GM19467 (cell line): Measurements from ENCODE around the gene PRKCI.
"Not testable (repeated sequence)": the region's sequence is repeated elsewhere in the genome, so short reads cannot be mapped to it uniquely, and the experiment has no call there.

ENCODE experiments used
- ATAC-seq: cut with Tn5 transposase; IDR thresholded peaks from one replicate; pipeline ENCODE4 v1.9.1; 2021; ENCODE audit warnings: mild to moderate bottlenecking, moderate library complexity; ENCODE audit not compliant: unreplicated experiment

The PRKCI gene

DNA sequence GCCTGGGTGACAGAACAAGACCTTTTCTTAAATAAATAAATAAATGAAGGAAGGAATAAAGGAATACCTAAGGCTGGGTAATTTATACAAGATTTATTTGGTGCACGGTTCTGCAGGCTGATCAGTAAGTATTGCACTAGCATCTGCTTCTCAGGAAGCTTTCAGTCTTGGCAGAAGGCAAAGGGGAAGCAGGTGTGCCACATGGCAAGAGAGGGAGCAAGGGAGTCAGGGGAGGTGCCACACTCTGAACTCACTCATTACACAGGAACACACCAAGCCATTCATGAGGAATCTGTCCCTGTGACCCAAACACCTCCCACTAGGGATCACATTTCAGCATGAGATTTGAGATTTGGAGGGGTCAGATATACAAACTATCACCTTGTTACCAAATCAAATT, 56.4 kb downstream of the PRKCI start:
- ATAC-seq: no peak

- no peak for ATAC-seq
Observed at GRCh38 chr3:170290194-170290593, 68.0 kb downstream of the PRKCI start.

DNA sequence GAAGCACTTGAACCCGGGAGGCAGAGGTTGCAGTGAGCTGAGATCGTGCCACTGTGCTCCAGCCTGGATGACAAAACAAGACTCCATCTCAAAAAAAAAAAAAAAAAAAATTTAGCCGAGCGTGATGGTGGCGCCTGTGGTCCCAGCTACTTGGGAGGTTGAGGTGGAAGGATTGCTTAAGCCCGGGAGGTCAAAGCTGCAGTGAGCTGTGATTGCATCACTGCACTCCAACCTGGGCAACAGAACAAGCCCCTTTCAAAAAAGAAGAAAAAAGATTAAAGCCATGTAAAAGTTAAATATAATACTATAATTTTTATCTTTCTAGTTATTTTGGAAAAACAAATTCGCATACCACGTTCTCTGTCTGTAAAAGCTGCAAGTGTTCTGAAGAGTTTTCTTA, 73.4 kb downstream of the PRKCI start:
- ATAC-seq: no peak

DNA sequence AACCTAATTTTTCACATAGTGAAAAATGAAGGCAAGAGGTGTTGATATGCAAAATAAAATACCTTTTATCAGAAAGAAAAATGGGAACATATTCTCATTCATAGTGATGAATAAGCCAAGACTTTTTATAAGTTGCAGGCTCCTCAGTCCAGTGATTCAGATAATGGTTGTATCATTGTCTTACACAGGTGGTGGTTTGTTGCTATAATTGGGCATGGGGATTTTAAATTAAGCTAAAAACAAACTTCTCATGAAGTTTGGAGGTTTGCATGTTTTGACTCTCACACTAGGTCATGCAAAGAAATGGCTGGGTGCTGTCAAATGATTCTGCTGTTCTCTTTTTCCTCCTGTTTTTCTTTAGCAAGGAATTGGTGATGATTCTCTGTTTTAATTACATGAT, 74.5 kb downstream of the PRKCI start:
- ATAC-seq: no peak

DNA sequence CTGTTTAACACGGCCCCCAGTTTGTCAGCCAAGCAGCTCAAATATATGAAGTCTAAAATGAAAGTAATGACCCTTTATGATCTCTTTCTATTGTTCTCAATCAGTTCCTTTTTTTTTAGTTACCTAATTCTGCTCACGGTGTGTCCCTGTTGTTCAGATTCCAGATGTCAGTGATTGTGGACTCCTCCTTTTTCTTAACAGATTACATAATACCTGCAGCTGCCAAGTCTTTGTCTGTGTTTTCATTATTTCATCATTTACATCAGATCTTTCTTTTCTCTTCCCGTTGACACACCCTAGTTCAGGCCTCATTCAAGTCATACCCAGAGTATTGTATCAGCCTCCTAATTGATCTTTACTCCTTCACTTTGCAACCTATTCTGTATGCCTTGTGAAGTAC, 79.2 kb downstream of the PRKCI start:
- ATAC-seq: no peak

DNA sequence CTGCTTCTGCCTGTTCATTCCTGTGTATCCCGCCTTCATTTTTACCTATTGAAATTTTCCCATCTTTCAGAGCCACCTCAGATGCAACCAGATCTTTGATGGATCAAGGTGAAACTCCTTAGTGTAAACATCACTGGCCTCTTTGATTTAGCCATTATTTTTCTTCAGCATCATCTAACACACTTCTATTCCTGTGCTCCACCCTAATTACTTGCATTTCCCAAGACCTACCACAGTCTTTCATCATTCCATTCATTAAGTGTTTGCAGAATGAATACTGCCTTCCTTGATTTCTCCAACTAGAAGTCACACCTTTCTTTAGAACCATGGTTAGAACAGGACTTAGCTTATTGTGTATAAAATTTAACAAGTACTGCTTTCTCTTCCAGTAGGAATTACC, 79.8 kb downstream of the PRKCI start:
- no peak for ATAC-seq

DNA sequence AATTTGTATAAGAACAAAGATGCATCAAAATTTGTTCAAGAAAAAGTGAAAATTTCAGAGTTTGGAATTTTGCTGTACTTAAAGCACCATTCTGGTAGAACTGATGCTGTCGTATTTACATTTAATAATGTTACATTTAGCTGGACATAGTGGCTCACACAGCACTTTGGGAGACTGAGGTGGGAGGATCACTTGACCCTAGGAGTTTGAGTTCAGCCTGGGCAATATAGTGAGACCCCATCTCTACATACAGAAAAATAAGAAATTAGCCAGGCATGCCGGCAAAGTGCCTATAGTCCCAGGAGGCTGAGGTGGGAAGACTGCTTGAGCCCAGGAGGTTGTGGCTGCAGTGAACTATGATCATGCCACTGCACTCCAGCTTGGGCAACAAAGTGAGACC, 83.8 kb downstream of the PRKCI start:
- ATAC-seq: no peak

DNA sequence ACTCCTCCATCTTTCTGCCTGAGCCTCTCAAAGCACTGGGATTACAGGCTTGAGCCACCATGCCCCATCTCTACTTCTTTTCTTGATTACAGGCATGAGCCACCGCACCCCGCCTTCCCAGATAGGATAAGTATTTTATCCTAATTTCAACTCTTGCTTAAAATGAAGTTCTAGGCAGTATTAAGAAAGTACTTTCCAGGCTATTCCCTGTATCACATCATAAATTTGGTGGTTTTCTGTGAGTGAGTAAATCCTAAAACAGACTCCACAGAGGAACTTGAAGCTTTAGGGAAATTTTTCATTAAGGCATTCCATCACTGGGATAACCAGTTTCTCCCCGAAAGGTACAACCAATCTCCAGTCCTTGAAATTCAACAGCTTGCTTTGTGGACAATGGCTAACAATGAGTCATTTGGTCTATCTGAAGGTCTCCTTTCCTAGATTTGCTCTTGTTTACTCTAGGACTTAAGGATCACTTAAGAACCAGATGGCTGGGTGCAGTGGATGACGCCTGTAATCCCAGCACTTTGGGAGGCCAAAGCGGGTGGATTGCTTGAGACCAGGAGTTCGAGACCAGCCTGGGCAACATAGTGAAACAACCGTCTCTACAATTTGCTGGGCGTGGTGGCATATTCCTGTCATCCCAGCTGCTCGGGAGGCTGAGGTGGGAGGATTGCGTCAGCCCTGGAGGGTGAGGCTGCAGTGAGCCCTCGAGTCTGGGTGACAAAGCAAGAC, 85.6 kb downstream of the PRKCI start:
- ATAC-seq: no peak

DNA sequence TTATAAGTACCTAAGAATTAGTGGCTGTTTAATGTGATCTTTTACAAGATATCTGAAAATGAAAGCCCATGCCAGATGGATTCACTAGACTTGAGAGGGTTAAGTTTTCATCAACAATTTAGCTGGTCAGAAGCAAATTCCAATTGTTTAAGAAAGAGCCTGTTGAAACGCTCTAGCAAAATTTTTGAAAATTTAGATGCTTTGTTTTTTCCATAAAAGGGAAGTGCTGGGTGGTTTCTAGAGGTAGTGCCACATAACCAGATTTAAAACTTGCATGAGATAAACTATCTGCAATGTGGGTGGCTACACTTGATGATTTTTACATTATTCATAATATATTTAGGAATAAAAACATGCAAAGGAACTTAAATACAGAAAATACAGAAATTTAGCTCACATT, 86.8 kb downstream of the PRKCI start:
- no peak for ATAC-seq

DNA sequence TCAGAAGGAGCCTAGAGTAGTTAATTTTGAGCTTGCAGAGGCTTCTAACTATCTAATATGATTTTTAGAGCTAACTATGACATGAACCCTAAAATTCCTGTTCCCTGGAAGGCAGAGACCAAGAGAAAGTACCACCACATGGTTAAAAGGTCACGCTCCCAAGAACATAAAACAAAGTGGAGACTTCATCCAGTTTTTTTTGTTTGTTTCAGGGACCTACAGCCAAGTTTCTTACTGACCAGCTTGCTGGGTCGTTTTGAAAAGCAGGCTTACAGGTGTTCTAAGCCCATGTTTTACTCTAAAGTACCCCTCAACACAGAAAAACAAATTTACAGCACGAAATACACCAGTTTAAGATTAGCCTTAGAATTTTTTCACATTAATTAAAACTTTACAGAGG, 95.7 kb downstream of the PRKCI start:
- ATAC-seq: no peak

GRCh38 chr3:170320461-170321121, 98.4 kb downstream of the PRKCI start:
- no peak for ATAC-seq

- no peak for ATAC-seq
Observed at GRCh38 chr3:170321321-170322034, 99.3 kb downstream of the PRKCI start.

GRCh38 chr3:170322566-170323269, 100.5 kb downstream of the PRKCI start:
- no peak for ATAC-seq

GRCh38 chr3:170323331-170323730, 101.1 kb downstream of the PRKCI start:
- ATAC-seq: no peak

- ATAC-seq: no peak
Observed at GRCh38 chr3:170324962-170325361, 102.7 kb downstream of the PRKCI start.

DNA sequence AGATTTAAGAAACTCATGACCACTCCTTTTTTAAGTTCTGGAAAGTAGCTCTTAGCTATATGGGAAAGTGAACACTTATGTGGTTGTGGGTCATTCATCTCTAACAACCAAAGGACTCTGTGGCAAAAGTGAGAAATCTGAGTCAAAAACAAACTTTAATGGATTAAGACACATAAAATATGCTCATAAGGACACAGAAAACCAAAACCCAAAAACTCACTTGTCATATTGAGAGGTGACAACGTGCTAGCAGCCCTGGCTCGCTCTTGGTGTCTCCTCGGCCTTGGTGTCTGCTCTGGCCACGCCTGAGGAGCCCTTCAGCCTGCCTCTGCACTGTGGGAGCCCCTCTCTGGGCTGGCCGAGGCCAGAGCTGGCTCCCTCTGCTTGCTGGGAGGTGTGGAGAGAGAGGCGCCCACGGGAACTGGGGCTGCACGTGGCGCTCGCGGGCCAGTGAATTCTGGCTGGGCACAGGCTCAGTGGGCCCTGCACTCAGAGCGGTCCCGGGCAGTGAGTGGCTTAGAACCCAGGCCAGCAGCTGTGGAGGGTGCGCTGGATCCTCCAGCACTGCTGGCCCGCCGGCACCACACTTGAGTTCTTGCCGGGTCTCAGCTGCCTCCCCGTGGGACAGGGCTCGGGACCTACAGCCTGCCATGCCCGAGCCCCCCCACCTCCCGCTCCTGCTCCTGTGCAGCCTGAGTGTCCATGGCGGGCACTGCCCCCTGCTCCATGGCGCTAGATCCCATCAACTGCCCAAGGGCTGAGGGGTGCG, 105.0 kb downstream of the PRKCI start:
- no peak for ATAC-seq

GRCh38 chr3:170327868-170328548, 105.8 kb downstream of the PRKCI start:
- ATAC-seq: not testable (repeated sequence)

DNA sequence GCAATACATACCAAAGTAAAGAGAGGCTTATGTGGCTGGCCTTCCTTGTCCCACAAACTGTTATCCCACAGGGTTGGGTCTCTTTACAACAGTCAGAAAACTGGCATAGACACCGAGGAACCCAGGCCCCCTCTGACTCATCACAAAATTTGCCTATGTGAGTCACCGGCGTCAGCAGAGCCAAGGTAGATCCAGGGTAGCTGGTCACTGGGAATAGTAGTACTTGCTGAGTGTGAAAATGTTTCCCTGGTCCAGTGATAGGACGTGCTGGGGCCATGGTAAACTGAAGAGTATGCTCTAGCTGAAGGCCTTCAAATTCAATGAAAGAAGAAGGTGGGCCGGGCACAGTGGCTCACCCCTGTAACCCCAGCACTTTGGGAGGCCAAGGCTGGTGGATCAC, 108.1 kb downstream of the PRKCI start:
- ATAC-seq: no peak

- peak; percentile 68 for ATAC-seq
Observed at GRCh38 chr3:170331143-170331542, 108.9 kb downstream of the PRKCI start.

- no peak for ATAC-seq
Observed at GRCh38 chr3:170337420-170337819, 115.2 kb downstream of the PRKCI start.
